ENCODE data around the gene TGFBR2.

The TGFBR2 gene

DNA sequence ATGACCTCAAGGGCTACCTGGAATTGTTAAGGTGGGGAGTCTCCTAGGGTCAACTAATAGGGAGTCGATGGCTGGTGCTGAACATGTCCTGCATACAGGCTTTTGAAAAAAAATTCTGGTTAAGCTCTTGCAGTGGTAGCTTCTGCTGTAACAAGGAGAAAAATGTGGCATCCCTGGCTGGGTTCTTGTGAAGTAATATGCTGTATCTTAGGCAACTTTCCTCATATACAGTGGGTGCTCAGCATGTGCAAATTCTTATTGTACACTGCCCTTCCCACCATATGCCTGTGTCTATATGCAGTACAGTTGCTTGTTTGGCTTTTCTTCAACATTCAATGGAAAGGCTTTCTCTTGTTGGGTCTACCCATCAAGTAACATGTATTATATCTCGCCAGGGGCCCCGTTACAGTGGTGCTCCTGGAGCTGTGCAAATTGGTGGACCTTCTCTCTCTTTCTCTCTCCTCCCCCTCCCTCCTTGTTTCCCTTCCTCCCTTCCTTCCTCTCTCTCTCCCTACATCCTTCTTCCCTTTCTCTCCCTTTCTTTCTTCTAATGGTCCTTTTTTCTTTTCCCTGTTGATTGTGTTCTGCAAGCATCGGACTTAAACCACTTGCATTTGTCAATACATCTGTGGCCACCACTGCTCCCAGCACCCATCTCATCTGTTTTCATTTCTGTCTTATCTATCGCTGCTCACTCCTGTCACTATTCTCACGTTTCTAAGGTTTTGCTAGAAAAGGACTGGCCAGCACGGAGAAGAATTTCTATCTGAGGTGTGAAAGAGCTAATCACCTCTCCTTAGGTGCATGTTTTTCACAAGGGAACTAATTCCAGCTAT lies 35.2 kb downstream of the TGFBR2 start:
- DNase-seq (ENCODE audit: low read depth) = no peak
- TF ChIP-seq CTCF (IDR thresholded peaks at IDR 0.05; ENCODE audit: low read depth, low read length, missing control alignments) = no peak
- no peak overlapping the region for H3K4me3 ChIP-seq (ENCODE audit: low read depth, low read length)

DNA sequence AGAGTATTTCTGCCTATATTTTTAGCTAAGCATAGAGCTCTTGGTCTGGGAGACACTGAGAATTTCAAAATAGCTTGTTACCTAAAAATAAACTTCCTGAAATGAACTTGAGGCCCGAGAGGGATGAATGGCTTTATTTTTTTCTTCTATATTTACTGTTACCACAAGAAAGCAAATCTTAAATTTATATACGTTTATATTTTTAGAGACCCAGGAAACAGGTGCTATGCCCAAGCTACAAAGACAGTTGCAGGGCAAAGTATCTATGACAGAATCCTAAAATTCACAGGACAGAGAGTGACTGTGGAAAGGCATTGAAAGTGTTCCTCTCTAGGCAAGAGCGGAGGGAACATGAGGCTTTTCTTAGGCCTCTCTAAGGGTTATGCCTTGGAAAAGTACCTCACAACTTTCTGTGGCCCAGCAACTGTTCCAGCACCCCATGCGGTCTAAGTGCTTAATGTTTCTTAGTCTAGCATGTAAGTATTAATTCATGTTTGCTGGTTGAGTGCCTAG lies 36.5 kb downstream of the TGFBR2 start:
- no peak overlapping the region for H3K4me3 ChIP-seq (ENCODE audit: low read depth, low read length)
- no peak for DNase-seq (ENCODE audit: low read depth)
- TF ChIP-seq CTCF (IDR thresholded peaks at IDR 0.05; ENCODE audit: low read depth, low read length, missing control alignments) = no peak

DNA sequence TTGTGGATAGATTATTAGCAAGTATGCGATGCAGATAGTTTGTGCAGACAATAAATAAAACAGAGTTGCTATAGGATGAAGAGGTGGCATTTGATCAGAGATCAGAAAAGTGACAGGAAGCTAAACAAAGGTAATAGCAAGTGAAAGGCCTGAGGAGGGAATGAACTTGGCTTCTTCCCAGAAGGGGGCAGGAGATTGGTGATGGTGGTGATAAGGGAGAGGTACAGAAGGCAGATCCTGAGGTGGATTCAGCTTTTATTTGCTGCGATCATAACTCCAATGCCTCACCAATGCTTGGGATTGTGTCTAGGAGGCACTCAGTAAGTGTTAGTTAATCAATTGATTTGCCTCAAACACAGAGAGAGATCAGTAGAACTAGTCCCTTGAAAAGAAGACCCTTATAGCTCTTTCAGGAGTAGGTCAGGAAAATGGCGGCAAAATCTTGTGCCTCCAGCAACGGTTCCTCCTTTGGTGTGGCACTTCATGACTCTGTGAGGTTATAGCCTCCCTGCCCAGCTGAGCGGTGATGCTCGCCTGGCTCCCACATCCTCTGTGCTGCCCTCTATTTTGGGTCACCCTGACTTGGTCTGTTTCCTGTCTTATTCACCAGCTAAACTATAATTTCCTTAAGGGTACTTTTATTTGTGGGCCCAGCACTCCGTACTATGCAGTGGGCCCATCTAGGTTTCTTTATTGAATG lies 37.5 kb downstream of the TGFBR2 start:
- no peak for DNase-seq (ENCODE audit: low read depth)
- H3K4me3 ChIP-seq (ENCODE audit: low read depth, low read length) = no peak overlapping the region
- no peak for TF ChIP-seq CTCF (IDR thresholded peaks at IDR 0.05; ENCODE audit: low read depth, low read length, missing control alignments)

DNA sequence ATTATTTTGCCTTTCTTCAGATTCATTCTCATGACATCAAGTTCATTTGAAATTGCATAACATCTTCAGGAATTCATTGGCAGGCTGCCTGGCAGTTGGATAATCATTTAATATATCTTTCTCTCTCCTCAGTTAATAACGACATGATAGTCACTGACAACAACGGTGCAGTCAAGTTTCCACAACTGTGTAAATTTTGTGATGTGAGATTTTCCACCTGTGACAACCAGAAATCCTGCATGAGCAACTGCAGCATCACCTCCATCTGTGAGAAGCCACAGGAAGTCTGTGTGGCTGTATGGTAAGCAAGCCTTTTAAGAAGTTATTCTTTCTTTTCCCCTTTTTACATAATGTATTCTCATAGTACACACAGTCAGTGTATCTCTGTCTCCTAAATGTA lies 38.2 kb downstream of the TGFBR2 start:
- H3K4me3 ChIP-seq (ENCODE audit: low read depth, low read length) = no peak overlapping the region
- peak; percentile 43 for DNase-seq (ENCODE audit: low read depth)

GRCh38 chr3:30645077-30645476 lies 38.7 kb downstream of the TGFBR2 start:
- H3K4me3 ChIP-seq (ENCODE audit: low read depth, low read length) = no peak overlapping the region
- no peak for DNase-seq (ENCODE audit: low read depth)
- no peak for TF ChIP-seq CTCF (IDR thresholded peaks at IDR 0.05; ENCODE audit: low read depth, low read length, missing control alignments)

More for the DNA sequence above, 38.2 kb downstream of the TGFBR2 start:
- TF ChIP-seq CTCF (IDR thresholded peaks at IDR 0.05; ENCODE audit: low read depth, low read length, missing control alignments) = no peak

DNA sequence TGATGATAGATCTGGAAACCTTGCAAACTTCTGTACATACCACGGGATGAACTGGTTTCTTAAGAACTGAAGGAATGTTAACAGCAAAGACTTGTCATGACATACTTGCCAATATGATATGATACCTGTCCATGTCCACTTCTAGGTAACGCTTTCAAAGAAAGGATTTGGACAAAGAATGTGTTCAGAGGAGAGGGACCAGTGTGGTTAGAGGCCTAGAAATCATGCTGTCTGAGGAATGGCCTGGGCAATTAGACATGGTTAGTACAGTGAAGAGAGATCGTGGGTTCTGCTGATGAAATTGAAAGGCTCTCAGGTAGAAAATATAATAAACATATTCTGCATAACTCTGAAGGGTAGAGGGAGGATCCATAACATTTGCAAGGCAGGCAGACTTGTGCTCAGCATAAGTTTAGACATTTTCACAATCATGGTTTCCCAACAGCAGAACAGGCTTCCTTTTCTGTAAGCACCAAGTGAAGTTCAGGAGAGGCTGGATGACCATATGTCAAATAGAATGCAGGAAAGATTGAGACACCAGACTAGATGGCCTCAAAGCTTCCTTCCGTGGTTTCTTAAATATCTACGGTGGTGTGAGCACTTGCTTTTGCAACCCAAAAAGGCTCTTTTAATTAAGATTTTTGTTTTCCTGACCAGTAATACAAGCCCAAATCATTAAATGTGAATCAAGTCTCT lies 39.9 kb downstream of the TGFBR2 start:
- H3K4me3 ChIP-seq (ENCODE audit: low read depth, low read length) = no peak overlapping the region
- no peak for DNase-seq (ENCODE audit: low read depth)
- TF ChIP-seq CTCF (IDR thresholded peaks at IDR 0.05; ENCODE audit: low read depth, low read length, missing control alignments) = no peak
